ENCODE measurements around the gene PTPRK.

GRCh38 chr6:128432394-128432793 is 88.0 kb downstream of the PTPRK start:
- TF ChIP-seq JARID2 (CRISPR knock-in tag; IDR thresholded peaks at IDR 0.05; ENCODE audit: insufficient replicate concordance) (no peak), GTF2F1 (IDR thresholded peaks at IDR 0.05; ENCODE audit: low read length) (no peak), CREB3 (CRISPR knock-in tag; IDR thresholded peaks at IDR 0.05) (no peak)
- TF ChIP-seq, protein P1, sequence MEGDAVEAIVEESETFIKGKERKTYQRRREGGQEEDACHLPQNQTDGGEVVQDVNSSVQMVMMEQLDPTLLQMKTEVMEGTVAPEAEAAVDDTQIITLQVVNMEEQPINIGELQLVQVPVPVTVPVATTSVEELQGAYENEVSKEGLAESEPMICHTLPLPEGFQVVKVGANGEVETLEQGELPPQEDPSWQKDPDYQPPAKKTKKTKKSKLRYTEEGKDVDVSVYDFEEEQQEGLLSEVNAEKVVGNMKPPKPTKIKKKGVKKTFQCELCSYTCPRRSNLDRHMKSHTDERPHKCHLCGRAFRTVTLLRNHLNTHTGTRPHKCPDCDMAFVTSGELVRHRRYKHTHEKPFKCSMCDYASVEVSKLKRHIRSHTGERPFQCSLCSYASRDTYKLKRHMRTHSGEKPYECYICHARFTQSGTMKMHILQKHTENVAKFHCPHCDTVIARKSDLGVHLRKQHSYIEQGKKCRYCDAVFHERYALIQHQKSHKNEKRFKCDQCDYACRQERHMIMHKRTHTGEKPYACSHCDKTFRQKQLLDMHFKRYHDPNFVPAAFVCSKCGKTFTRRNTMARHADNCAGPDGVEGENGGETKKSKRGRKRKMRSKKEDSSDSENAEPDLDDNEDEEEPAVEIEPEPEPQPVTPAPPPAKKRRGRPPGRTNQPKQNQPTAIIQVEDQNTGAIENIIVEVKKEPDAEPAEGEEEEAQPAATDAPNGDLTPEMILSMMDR (CRISPR knock-in tag; IDR thresholded peaks at IDR 0.05): no peak

Measured in HepG2 (cell line).